Measurements from ENCODE around the gene ROBO2. TPM values are rescaled to one million over a fixed set of nuclear protein-coding genes. Genes with fewer than 3 reads are reported as not detected.

The ROBO2 gene
- total RNA-seq, 2 donors from 2014 or later = 2.5 to 2.9 TPM

DNA sequence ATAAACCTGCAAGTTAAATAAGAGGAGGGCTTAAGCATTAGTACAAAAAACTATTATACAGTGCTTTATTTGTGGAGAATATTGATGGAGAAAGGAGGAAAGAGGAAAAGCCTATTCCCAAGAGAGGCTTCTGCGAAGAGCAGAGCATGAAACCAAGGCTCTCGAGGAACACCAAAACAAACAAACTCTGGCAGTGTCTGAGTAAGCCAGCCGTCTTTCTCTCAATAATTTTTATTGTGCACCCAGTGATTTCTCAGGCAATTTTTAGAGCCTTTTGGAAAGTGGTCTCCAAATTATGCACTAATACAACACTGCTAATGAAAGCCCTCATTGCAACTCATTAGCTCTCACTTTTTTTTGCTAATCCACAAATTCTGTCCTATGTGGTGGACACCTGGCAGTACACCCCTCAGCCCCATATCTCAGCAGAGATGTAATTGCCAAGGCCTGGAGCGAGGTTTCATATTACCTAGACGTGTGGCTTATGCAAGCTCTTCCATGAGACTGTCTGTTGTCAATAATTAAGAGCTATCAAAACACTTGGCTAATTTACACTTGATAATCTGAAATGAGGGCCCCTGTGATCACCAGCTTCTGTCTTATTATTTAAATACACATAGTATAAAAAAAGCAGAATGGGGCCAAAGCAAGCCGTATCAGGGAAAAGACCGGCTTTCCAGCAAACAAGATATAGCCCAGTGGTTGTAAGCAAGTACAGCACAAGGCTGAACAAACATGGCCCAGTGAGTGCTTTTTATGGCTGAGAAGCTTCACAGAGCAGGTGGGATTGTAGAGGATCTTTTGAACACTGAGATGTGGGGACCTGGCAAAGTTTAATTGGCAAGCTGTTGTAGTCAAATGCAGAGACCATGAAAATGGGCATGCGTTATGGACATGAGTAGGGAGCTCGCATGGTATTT lies 216.9 kb downstream of the ROBO2 start:
- H3K27ac Mint-ChIP-seq = no peak overlapping the region
- H3K4me1 Mint-ChIP-seq = peaks cover 1% of the 10 kb centered on the region
- WGBS, 2 experiments (ENCODE audit: insufficient coverage in 1 of 2, insufficient read length in 1 of 2) = 86 to 88% methylated on average over 5 to 9 of the region's 9 CpGs
- H3K27ac ChIP-seq (ENCODE audit: low read depth, low read length) = no peak overlapping the region
- no peaks in the 10 kb centered on the region for H3K4me1 ChIP-seq (ENCODE audit: control insufficient read depth, insufficient read depth, low read length)
- TF ChIP-seq, protein P1, sequence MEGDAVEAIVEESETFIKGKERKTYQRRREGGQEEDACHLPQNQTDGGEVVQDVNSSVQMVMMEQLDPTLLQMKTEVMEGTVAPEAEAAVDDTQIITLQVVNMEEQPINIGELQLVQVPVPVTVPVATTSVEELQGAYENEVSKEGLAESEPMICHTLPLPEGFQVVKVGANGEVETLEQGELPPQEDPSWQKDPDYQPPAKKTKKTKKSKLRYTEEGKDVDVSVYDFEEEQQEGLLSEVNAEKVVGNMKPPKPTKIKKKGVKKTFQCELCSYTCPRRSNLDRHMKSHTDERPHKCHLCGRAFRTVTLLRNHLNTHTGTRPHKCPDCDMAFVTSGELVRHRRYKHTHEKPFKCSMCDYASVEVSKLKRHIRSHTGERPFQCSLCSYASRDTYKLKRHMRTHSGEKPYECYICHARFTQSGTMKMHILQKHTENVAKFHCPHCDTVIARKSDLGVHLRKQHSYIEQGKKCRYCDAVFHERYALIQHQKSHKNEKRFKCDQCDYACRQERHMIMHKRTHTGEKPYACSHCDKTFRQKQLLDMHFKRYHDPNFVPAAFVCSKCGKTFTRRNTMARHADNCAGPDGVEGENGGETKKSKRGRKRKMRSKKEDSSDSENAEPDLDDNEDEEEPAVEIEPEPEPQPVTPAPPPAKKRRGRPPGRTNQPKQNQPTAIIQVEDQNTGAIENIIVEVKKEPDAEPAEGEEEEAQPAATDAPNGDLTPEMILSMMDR (conservative IDR thresholded peaks at IDR 0.05) = peak; percentile 16
- no peak overlapping the region for H3K4me3 Mint-ChIP-seq
- no peak overlapping the region for H3K9ac ChIP-seq (ENCODE audit: extremely low read depth, low read length, poor library complexity, severe bottlenecking)
- H3K36me3 Mint-ChIP-seq (ENCODE audit: low read depth) = no peaks in the 10 kb centered on the region
- H3K9me3 ChIP-seq (ENCODE audit: control insufficient read depth, low read length) = no peaks in the 10 kb centered on the region
- H3K27me3 ChIP-seq (ENCODE audit: control insufficient read depth, insufficient read depth, low read length, poor library complexity, severe bottlenecking) = no peaks in the 10 kb centered on the region
- H3K36me3 ChIP-seq (ENCODE audit: control insufficient read depth, insufficient read depth, low read length) = no peaks in the 10 kb centered on the region
- H3K4me3 ChIP-seq (ENCODE audit: low read length) = no peak overlapping the region
- no peaks in the 10 kb centered on the region for H3K9me3 Mint-ChIP-seq
- DNase-seq = no peak
- no peaks in the 10 kb centered on the region for H3K27me3 Mint-ChIP-seq (ENCODE audit: insufficient read depth)

DNA sequence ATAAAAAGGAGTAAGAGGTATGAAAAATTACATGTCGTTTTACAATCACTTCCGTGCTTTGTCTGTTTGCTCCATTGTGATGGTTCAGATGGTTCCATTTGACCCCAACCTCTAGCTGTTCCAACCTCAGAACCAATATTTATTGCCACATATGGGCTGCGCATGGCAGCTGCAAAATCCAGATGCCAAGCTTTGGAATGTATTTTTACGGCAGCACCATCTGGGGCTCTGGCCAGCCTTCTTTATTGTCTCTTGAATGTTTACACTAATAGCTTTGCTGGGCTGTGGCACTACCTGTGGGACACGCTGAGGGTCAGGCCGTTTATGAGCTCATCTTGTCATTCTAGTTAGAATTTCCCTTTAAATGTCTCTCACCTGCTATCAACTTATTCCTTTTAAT lies 219.8 kb downstream of the ROBO2 start:
- Mint-ChIP-seq H3K27me3 (ENCODE audit: insufficient read depth) (no peaks in the 10 kb centered on the region), H3K9me3 (no peaks in the 10 kb centered on the region), H3K27ac (no peak overlapping the region), H3K36me3 (ENCODE audit: low read depth) (no peaks in the 10 kb centered on the region), H3K4me3 (no peak overlapping the region), H3K4me1 (peaks cover 1% of the 10 kb centered on the region)
- TF ChIP-seq, protein P1 (conservative IDR thresholded peaks at IDR 0.05) = no peak
- Histone ChIP-seq H3K27me3 (ENCODE audit: control insufficient read depth, insufficient read depth, low read length, poor library complexity, severe bottlenecking) (no peaks in the 10 kb centered on the region), H3K4me3 (ENCODE audit: low read length) (no peak overlapping the region), H3K27ac (ENCODE audit: low read depth, low read length) (no peak overlapping the region), H3K4me1 (ENCODE audit: control insufficient read depth, insufficient read depth, low read length) (no peaks in the 10 kb centered on the region), H3K9ac (ENCODE audit: extremely low read depth, low read length, poor library complexity, severe bottlenecking) (no peak overlapping the region), H3K36me3 (ENCODE audit: control insufficient read depth, insufficient read depth, low read length) (no peaks in the 10 kb centered on the region), H3K9me3 (ENCODE audit: control insufficient read depth, low read length) (no peaks in the 10 kb centered on the region)
- DNase-seq = no peak
- WGBS, 2 experiments (ENCODE audit: insufficient coverage in 1 of 2, insufficient read length in 1 of 2) = 94 to 96% methylated on average over 3 to 6 of the region's 6 CpGs

DNA sequence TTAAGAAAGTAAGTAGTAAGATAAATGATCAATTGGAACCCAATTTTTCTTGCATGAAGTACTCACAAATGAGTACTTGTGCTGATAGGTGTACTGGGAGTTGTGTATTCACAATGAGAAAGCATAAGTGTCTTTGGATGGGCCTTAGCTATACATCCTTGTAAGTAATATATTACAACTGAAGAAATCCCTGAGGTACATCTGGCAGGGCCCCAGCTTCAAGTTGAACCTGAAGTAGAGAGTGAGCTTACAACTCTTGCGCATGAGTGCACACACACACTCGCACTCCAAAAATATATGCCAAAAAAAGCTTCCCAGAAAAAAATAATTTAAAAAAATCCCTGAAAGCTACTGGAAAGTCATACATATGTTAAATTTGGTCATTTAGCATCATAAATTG lies 222.5 kb downstream of the ROBO2 start:
- Mint-ChIP-seq H3K4me3 (no peak overlapping the region), H3K9me3 (no peaks in the 10 kb centered on the region), H3K4me1 (no peaks in the 10 kb centered on the region), H3K36me3 (ENCODE audit: low read depth) (no peaks in the 10 kb centered on the region), H3K27me3 (ENCODE audit: insufficient read depth) (no peaks in the 10 kb centered on the region), H3K27ac (no peak overlapping the region)
- no peak overlapping the region for H3K27ac ChIP-seq (ENCODE audit: low read depth, low read length)
- H3K9me3 ChIP-seq (ENCODE audit: control insufficient read depth, low read length) = no peaks in the 10 kb centered on the region
- no peak overlapping the region for H3K4me3 ChIP-seq (ENCODE audit: low read length)
- H3K9ac ChIP-seq (ENCODE audit: extremely low read depth, low read length, poor library complexity, severe bottlenecking) = no peak overlapping the region
- no peak for DNase-seq
- TF ChIP-seq, protein P1 (conservative IDR thresholded peaks at IDR 0.05) = no peak
- no peaks in the 10 kb centered on the region for H3K4me1 ChIP-seq (ENCODE audit: control insufficient read depth, insufficient read depth, low read length)
- 100% methylated on average over 2 of the region's 2 CpGs; no CpG with 5 or more reads in 1 of the 2 experiments for WGBS, 2 experiments (ENCODE audit: insufficient coverage in 1 of 2, insufficient read length in 1 of 2)
- H3K36me3 ChIP-seq (ENCODE audit: control insufficient read depth, insufficient read depth, low read length) = no peaks in the 10 kb centered on the region
- no peaks in the 10 kb centered on the region for H3K27me3 ChIP-seq (ENCODE audit: control insufficient read depth, insufficient read depth, low read length, poor library complexity, severe bottlenecking)
